HG02938 (cell line): ENCODE measurements around the gene ATOSB.
"Not testable (repeated sequence)": the region's sequence is repeated elsewhere in the genome, so short reads cannot be mapped to it uniquely, and the experiment has no call there.

Source experiments
- ATAC-seq: cut with Tn5 transposase; IDR thresholded peaks from one replicate; pipeline ENCODE4 v1.9.1; 2021; ENCODE audit warnings: mild to moderate bottlenecking, moderate library complexity; ENCODE audit not compliant: unreplicated experiment

ATOSB gene, protein sequence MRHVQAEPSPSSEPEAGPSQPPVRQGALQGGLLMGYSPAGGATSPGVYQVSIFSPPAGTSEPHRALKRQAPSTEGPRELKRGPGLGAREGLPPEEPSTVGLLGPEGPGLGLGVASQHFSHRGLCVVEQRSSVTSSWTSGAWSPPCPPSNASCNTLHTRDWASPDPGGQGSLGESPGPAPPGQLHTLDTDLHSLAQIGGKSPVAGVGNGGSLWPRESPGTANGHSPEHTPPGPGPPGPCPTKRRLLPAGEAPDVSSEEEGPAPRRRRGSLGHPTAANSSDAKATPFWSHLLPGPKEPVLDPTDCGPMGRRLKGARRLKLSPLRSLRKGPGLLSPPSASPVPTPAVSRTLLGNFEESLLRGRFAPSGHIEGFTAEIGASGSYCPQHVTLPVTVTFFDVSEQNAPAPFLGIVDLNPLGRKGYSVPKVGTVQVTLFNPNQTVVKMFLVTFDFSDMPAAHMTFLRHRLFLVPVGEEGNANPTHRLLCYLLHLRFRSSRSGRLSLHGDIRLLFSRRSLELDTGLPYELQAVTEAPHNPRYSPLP

DNA sequence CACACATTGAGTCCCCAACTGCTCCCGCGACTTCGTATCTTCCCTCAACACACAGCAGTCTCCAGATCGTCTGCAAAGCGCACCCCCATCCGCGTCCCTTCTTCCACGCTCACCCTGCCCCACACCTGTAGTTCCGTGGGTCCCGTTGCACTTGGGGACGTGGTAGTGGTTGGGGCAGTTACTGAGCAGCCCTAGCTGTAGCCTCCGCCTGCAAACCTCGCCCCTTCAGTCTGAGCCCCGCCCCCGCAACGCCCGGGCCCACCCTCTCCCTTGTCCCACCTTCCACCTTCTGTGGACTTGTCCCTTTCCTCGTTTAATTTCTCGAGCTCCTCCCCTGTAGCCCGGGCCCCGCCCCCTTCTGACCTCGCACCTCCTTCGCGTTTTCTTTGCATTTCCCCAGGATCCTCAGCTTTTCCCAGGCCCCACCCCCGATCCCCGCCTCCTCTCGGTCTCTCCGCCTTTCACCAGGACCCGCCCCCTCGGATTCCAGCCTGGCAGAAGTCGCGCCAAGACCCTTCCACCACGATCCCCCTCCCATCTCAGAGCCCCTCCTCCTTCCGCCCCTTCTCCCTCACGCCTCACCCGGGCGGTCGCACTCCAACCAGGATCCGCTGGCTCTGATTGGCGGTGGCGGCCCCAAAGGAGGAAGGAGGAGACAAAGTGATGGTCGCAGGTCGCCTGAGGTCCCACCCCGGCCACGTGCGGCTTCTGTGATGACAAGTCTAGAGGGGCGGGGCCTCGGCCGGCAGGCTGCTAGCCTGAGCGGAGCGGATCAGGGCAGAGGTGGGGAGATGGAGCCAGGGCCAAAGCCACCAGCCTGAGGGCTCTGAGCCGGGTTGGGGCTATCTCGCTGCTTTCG lies at the start of gene ATOSB:
ATOSB (minus strand) TSS at position 183 of the 859 bp plus-strand sequence. CDS start 7,588 bp downstream, outside the sequence.
- ATAC-seq: peak; percentile 62

- ATAC-seq: no peak
These were observed 49.0 kb upstream of the ATOSB start for GRCh38 chr9:35164711-35165110.

- ATAC-seq: no peak
These were observed 47.8 kb upstream of the ATOSB start for GRCh38 chr9:35163413-35163812.

DNA sequence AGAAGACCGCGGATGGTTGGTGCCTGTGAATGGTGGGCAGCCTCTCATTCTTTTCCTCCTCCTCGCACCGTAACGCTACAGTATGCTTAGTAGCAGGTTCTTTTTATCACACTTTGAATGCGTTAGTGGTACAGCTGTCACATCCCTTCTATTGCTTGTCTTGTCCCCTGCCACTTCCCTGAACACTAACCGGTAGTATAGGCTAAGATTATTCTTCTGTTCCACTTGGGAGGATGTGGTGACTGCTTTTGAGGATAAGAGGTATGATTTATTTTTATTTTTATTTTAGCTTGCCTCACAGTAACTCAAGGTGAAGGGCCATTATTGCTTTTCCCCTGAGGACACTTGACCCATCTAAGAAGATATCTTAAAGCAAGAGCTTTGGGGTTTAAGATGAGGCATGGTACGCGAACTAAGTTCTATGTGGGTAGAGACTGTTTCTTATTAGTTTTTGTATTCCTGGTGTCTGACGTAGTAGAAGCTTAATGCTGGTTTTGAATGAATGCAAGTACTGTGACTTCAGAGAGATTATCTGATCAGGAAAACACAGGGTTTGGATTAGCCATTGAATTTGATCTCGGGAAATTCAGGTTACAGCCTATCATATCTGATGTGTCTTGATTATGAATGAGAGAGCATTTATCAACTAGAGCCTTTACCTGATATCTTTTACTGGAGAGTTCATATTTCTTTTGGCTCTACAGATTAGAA lies 47.1 kb upstream of the ATOSB start:
- no peak for ATAC-seq

GRCh38 chr9:35161713-35162604 lies 46.3 kb upstream of the ATOSB start, which contains the start of gene UNC13B:
TSS of gene UNC13B (plus strand) at chr9:35162009. CDS start at chr9:35162284, 275 bp downstream.
- peak; percentile 54 for ATAC-seq

DNA sequence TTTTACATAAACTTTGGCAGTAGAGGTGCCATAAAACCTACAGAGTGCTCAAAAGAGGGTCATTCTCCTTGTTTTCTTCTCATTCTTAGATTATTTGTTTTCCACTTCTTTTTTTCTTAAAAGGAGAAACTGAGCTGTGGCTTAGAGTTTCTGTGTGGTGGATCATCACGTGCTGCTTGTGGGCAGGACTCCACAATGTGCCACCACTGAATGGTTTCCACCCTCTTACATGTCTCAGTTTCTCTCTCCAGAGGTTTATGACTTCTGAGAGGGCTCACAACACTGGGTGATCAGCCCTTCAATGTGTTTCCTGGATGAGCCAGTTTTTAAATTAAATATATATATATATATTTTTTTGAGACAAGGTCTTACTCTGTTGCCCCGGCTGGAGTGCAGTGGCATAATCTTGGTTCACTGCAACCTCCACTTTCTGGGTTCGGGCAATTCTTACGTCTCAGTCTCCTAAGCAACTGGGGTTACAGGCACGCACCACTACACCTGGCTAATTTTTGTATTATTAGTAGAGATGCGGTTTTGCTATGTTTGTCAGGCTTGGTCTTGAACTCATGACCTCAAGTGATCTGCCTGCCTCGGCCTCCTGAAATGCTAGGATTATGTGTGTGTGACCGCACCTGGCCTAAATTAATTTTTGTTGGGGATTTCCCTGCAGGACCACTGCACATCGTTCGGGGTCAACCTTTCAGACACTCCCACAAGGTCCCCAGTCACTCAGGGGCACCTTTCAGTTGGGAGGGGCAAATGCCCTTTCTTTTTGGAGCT lies 43.0 kb upstream of the ATOSB start:
- ATAC-seq: no peak

DNA sequence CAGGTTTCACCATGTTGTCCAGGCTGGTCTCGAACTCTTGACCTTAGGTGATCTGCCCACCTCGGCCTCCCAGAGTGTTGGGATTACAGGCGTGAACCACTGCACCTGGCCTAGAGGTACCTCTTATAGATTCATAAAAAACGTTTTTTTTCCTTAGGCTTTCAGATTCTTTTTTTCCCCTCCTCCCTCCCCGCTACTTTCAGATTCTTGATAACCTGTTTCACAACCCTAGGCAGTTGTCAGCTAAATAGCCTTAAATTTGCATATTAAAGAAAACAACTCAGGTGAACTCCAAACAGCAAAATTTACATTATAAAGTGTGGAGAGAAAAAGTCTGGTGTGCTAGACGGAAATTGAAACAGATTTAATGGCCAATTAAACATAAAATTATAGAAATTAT lies 42.2 kb upstream of the ATOSB start:
- ATAC-seq: not testable (repeated sequence)

- ATAC-seq: no peak
These were observed 41.1 kb upstream of the ATOSB start for GRCh38 chr9:35156781-35157180.

GRCh38 chr9:35152926-35153325 lies 37.3 kb upstream of the ATOSB start:
- no peak for ATAC-seq

GRCh38 chr9:35147941-35148563 lies 32.4 kb upstream of the ATOSB start:
- ATAC-seq: not testable (repeated sequence)

DNA sequence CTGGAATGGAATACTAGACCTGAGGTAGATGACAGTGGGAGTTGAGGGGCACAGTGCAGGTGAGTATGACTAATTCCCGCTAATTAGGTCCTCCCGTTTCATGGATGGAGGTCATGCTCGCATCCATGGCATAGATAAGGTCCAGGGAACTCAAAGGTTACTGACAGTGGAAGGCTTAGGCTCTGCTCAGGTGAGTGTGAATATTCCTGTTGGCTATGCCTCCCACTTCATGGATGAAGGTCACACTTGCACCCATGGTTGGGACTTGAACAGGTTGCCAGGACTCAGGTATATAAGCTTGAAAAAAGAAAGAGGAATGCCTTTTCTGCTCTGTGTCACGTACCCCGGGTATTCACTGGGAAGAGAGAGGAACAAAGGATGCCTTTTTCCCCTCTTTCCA lies 26.4 kb upstream of the ATOSB start:
- ATAC-seq: no peak

GRCh38 chr9:35140093-35140492 lies 24.4 kb upstream of the ATOSB start:
- ATAC-seq: no peak

GRCh38 chr9:35136866-35137265 lies 21.2 kb upstream of the ATOSB start:
- ATAC-seq: no peak

DNA sequence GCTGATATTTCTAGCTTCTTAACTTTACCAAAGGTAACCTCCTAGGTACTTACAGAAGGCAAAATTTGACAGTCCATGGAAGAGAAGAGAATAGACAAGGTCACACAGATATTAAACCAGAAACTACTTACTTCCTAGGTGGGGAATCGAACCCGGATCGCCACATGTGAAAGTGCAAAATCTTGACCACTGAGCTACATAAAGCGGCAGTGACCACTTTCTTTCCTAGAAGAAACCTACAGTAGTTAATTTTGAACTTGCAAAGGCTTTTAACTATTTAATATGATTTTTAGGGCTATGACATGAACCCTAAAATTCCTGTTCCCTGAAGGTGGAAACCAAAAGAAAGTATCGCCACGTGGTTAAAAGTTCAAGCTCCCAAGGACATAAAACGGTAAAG lies 20.3 kb upstream of the ATOSB start:
- no peak for ATAC-seq

- ATAC-seq: no peak
These were observed 19.3 kb upstream of the ATOSB start for GRCh38 chr9:35134920-35135319.

GRCh38 chr9:35116898-35117551 lies 1.4 kb upstream of the ATOSB start:
- ATAC-seq: peak; percentile 47

DNA sequence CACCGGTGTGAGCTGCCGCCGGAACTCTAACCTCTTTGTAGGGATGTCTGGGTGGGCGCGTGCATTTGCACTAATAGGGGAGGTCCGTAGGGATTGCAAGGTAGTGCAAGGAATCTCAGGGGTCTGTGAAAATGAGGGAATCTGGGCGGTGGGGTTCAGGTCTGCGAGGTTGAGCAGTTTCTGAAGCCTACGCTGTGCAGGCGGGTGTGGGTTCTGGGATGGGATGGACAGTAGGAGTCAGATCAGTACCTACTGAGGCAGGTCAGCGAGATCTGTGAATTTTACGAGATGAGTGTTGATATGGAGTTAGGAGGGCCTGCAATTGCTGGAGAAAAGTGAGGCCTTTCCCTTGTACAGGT lies 856 bp upstream of the ATOSB start:
- no peak for ATAC-seq
